CD4-positive, alpha-beta T cell treated with Interleukin-6 at 100 ng/mL for 8 hours (primary cell): ENCODE measurements around the gene ZC3HAV1.
"Not testable (repeated sequence)": the region's sequence is repeated elsewhere in the genome, so short reads cannot be mapped to it uniquely, and the experiment has no call there.

Experiments
- DNase-seq: peaks from one replicate; pipeline ENCODE4 v3.0.0-alpha.2; 2020; ENCODE audit warnings: mixed read lengths, low spot score

Gene ZC3HAV1

DNA sequence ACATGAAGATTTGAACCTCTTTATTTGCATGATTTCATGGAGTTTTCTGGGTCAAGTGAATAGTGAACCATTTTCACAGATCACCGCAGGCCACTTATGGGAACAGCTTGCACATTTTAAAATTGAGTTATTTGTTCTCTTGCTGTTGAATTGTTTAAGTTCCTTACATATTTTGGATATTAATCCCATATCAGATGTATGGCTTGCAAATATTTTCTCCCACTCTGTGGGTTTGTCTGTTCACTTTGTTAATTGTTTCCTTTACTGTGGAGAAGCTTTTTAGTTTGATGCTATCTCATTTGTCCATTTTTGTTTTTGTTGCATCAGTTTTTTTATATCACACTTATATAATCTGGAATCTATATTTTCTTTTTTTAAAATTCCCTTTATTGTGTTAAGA, 59.6 kb downstream of the ZC3HAV1 start:
- no peak for DNase-seq

DNA sequence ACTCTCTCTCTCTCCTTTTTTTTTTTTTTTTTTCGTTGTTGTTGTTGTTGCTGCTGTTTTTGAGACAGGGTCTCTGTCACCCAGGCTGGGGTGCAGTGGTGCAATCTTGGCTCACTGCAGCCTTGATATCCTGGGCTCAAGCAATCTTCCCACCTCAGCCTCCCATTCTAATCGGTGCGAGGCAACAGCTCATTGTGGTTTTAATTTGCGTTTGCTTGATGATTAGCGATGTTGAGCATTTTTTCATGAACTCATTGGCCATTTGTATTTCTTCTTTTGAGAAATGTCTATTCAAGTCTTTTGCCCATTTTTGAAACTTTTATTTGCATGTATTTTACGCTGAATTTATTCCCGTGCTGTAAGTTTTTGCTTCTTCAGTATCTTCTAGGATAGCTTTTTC, 60.4 kb downstream of the ZC3HAV1 start:
- DNase-seq: no peak

DNA sequence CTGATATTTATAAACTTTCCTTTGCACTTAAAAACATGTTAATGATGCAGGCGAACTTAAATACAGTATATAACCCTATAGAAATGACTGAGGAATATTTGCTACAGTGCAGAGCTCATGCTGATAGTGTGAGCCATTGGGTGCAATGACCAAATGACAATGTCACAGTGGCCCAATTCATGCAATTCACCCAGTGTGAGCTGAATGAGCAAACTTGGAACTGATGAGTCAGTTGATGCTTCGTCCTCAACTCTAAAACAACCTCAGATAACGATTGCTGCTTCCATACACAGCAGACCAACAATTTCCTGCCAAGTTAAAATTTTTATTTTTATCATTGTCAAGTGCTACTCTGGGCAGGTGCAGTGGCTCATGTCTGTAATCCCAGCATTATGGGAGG, 61.5 kb downstream of the ZC3HAV1 start:
- no peak for DNase-seq

DNA sequence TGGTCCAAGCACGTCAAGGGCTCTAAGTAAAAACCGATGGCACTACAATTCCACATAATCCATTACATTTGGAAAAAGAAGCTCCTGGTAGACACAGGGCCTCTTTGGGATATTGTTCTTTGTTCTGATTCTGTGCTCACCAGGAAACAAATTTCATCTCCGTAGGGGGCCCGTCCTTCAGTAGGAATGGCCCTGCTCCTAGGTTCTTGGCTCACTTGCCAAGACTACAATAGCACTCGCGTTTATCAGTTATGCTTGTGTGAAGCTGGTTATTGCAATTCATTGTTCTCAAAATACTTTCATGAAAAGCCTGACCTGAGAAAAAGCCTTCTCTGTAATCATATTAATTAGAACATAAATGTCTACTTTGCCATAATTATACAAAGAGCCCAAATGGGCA, 63.4 kb downstream of the ZC3HAV1 start:
- DNase-seq: no peak

DNA sequence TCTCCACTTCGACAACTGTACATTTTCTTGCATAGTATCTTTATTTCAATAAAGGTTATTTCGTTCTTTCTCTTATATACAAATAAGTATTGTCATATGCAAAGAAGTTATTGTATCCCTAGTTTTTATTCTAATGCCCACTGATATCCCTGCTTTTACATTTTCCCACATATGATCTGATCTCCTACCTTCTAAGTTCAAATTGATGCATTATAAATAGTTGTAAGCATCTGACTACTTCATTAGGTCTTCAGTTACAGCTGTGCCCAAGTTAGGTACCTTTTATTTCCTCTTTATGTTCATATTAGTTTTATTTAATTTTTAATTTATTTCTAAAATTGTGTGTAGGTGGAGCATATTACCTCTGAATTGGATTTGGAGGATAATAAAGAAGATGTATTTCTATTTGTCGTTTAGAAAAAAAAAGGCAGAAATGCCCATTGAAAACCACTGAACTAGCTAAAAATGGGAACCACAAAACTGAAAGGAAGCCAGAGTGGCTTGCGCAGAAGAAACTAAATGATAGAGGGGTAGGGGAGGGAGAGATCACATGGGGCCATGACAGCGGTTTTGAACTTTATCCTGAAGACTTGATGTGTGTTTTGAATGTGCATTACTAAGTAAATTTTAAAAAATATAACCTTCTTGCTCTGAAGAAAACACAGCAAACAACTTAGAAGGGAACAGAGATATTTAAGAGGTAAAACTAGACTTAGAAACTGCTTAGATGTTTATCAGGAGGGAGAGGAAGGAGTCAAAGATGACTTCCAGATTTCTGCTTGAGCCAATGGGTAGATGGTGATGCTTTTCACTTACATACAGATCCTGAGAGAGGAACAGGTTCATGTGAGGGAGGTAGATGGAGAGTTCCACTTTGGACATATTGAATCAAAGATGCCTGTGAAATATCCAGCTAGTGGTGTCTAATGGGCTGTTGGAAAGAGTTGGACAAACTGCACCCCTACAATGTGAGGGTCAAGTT, 64.4 kb downstream of the ZC3HAV1 start:
- peak; percentile 32 for DNase-seq

DNA sequence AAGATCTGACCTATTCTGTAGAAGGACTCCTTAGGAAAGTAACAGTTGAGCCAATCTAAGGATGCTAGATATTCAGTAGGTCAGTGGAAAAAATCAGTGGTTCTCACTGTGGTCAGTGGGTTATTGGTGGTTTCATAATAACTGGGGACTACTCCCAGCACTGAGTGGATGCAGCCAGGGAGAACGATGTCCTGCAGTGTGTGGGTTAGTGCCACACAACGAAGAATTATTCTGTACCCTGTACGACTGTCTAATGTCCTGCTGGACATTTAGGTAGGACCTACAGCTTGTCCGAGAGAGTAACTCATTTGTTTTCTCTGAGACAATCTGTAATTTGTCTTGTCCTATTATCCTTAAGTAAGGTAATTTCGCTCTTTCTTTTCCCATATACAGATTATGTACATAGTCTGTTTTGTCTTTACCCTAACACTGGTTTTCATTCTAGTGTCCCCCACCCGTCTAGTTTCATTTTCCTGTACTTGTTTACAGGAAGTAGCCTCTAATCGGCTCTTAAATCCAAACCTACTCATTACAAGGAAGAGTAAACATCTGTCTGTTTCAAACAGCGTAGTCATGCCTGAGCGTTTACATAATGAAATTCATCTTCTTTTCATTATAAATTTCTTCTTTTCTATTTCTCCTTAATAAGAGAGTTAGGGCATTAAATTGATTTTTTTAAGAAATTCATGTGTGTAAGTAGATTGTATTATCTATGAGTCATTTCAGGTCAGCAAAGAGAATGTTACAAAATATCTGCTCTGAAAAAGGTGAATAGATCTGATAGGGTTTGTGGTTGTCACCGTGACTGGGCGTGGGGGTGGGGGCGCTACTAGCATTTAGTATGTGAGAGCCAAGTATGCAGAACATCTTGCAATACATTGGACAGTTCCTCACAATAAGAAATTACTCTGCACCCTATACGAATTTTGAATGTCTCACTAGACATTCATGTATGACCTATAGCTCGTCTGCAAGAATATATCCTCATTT, 65.4 kb downstream of the ZC3HAV1 start:
- peak; percentile 60 for DNase-seq

DNA sequence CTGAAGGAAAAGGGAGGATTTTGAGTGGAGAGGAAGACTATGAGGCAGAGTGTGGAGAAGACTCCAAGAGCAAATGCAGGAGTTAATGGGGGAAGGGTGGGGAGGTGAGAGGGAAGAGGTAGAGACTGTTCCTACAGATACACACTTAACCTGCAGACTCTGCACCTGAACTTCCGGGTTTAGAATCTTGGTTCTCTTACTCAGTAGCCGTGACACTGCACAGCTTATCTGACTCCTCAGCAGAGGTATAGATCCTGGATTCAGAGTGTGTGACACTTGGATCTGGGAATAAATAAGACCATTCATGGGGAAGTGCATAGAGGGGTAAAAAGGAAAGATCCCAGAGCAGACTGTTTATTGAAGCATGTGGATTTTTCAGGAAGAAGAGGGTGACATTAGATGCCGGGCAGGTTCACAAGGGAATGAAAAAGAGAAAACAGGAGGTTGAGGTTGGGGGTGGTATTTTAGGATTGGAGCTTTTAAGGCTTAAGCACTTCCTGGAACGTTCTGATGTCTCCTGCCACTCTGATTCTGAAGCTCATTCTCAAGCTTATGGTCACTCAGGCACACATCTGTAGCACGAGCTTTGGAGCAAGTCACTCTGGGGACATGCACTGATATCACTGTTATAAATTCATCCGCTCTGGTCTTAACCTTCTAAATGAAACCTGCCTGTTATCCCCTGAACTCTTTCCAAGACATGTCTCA, 68.0 kb downstream of the ZC3HAV1 start:
- no peak for DNase-seq

DNA sequence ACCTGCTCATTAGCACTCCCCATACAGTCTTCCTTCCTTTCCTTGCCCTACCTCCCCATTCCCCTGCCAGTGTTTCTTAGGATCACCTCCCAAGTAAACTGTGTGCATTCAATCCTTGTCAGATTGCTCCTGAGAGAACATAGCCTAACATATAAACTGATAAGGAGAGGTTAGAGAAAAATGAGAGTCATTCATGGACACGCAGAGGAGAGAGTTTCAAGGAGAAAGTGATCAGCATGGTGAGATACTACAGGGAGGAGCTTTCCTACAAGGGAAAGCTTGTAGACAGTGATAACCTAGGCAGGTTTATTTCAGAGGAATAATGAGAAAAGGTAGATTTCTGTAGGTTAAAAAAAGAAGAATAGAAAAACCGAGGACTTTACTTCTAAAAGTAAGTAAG, 70.8 kb downstream of the ZC3HAV1 start:
- DNase-seq: no peak

DNA sequence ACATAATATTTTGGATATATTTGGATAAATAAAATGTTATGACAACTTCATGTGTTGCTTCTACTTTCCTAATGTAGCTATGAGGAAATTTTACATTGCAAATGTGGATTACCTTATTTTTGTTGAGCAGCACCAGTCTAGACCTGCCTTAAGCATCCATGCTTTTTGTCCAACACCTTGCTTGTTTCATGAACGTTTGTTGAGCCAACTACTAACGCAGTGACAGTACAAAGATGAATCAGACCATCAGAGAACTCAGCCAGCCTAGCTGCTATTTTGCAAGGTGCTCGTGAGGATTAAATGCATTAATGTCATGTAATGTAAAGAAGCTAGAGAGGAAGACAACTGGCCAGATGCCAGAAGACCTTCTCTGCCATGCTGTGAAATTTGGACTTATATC, 72.6 kb downstream of the ZC3HAV1 start:
- no peak for DNase-seq

DNA sequence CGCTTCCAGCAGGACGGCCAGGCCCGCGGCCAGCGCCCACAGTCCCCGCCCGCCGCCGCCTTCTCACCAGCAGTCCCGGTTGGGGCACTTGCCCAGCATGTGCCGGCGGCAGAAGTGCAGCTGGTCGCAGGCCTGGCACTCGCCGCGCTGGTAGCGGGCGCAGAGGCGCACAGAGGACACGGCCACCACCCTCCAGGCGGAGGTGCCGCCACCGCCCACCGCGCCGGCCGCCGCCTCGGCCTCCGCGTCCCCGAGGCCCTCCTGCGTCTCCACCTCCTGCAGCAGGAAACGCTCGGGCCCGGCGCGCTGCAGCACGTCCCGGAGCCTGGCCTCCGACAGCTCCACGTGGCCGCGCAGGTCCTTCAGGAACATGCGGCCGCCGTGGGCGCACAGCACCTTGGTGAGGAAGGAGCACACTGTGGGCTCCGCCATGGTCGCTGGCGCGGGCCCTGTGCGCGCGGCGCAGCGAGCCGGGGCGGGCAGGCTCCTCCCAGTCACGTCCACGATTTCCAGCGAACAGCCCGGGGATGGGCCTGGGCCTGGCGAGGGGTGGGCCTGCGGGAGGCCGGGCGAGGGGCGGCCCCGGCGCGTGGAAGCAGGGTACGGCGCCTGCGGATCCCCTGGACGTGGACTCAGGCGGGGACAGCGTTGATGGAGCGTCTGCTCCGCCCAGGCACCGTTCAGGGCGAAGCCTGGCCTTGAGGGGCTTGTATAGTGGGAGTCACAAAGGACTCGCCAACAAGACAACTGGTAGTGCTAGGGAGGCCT, 73.8 kb downstream of the ZC3HAV1 start, which contains the start of gene ZC3HAV1L:
TSS of gene ZC3HAV1L (minus strand) at position 457 of the 768 bp plus-strand sequence. CDS start at position 432, 25 bp downstream.
- DNase-seq: peak; percentile 9

DNA sequence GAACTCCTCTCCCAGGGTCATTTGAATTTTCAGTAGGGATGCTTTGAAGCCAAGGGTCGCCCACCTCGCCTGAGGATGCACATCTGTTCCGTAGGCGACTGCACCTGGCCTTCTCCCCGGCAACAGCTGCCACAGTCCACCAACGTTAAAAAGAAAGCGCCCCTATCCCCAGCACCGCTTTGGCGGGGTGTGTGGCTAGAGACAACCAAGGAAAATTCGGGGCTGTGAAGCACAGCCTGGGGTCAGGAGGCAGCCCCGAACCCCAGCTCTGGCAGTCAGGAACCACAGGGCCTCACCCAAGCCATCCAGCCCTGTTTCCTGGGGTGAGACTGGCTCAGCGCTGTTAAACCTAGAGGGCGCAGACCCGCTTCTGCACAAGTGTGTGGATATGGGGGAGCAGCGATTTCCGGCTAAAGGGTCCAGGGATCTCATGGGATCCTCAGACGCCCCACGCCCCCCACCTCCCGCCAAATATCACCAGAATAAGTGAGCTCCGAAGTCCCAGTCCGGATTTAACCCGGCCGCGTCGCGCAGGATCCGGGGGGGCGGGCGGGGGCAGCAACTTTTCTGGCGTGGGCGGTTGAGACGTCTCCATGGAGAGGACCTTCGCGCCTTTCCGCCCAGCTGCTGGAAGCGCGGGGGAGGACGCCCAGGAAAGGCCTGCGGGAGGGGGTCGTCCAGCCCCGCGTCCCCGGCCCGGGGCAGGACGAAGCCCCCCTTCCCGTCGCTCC, 74.5 kb downstream of the ZC3HAV1 start:
- no peak for DNase-seq

DNA sequence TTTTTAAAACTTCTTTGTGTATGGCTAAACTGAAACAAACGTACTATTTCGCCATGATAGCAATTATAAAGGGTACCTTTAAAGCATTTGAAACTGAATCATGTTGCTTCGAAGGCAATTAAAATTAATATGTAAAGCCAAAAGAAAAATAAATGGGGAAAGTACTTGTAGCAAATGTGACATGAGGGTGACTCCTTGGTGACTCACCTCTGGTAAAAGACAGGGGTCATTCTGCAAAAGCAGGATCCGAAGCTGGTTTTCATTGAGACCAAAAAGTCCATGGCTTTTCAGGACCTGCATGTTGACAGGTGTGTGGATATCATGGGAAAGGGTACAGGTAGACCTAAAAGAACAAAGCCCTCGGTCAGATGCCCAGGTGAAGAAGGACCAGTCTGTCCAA, 75.2 kb downstream of the ZC3HAV1 start:
- no peak for DNase-seq

DNA sequence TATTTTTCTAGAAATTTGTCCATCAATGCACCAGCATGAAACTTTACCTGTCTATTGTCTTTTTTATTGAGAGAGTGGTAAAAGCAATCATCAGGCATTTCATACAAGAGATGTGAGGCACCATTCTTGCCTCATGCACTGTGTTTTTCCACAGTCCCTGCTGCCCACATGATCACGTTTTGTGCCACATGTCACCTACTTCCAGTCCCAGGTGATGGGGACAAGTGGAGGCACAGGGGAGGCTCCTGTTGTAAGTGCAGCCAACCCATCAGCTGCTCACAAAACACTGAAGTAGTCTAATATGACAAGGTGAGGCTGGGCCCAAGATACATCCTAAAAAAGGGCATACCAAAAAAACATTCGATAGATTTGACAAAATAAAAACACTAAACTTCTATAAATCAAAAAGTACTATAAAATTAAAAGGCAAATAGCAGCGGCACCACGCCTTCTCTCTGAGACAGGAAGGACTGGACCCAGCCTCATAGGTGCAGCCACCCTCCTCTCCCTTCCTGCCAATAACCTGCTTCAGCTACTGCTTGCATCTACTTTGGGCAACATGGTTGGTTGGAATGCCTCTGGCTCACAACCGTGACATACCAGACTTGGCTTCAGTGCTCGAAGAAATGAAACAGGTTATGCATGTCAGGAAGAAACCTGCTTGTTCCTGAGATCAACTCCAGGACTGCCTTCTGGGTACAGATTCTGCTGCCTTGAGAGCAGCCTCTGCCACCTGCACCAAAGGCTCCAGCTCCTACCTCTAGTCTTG, 76.0 kb downstream of the ZC3HAV1 start:
- DNase-seq: no peak

DNA sequence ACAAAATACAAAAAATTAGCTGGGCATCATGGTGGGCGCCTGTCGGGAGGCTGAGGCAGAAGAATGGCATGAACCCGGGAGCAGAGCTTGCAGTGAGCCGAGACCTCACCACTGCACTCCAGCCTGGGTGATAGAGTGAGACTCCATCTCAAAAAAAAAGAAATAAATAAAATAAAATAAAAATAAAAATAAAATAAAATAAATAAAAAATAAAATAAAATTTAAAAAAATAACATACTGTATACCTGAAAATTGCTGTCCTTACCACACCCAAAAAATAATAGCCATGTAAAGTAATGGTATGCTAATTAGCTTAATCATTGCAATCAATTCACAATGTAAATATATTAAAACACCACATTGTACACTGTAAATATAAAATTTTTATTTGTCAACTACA, 77.0 kb downstream of the ZC3HAV1 start:
- DNase-seq: no peak

DNA sequence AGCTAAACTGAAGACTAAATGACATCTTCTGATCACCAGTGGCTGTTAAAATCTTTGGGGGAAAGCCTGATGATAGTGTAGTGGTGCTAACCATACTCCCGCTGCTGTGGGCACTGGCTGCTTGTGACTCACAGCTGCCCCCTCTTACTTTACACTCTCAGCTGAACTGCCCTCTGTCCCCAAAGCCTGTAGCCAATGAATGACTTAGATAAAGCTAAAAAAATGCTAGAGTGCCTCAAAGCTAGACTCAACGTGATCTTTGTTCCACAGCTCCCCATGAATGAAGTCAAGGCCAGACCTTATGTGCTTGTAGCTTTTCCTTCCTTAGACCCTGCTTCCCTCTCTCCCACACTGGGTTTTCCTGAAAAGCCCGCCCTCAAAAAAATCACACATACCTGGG, 80.2 kb downstream of the ZC3HAV1 start:
- DNase-seq: no peak

DNA sequence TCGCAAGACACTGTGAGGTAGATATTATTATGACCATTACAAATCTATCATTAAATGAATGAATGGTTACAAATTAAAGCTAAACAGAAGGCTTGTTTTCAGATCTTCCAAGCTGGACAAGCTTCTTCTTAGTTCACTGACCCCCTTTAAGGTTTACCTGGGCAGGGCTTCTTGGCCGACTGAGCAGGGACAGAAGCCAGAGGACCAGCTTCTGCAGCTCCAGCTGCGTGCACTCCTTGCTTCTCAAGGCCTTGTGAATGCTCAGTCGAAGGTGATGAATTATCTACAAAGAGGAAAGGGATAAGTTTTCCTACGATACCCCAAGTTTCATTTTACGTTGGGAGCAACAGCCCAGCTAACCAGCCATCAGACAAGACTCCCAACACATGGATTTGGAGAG, 83.0 kb downstream of the ZC3HAV1 start:
- no peak for DNase-seq

DNA sequence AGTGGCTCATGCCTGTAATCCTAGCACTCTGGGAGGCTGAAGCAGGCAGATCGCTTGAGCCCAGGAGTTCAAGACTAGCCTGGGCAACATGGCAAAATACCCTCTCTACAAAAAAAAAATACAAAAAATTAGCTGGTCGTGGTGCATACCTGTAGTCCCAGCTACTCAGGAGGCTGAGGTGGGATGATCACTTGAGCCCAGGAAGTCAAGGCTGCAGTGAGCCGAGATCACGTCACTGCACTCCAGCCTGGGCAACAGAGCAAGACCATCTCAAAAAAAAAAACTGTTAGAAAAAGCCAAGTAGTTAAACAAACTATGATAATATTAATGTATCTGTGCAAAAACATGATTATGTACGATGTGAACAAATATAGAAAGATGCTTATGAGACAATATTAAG, 83.7 kb downstream of the ZC3HAV1 start:
- not testable (repeated sequence) for DNase-seq

DNA sequence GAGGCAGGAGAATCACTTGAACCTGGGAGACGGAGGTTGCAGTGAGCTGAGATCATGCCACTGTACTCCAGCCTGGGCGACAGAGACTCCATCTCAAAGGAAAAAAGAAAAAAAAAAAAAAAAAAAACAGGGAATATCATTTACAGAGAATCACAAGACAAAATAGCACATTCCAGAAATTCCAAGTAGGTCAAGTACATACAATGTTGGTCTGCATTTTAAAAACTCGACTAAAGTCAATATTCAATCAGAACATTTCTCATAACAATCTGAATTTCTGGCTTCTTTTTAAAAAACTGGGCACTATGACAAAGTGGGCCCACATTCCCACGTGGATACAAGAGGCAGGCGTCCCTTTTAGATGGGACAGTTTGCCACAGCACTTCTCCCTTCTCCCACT, 86.4 kb downstream of the ZC3HAV1 start:
- no peak for DNase-seq

DNA sequence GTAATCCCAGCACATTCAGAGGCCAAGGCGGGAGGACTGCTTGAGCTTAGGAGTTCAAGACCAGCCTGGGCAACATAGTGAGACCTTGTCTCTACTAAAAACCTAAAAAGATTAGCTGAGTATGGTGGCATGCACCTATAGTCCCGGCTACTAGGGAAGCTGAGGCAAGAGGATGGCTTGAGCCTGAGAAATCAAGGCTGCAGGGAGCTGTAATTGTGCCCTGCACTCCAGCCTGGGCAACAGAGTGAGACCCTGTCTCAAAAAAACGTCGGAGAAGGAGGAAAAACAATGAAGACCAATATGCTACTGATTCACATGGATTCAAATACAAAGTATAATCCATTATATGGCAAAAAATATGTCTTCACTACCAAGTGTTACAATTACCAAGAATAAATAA, 87.2 kb downstream of the ZC3HAV1 start:
- no peak for DNase-seq

DNA sequence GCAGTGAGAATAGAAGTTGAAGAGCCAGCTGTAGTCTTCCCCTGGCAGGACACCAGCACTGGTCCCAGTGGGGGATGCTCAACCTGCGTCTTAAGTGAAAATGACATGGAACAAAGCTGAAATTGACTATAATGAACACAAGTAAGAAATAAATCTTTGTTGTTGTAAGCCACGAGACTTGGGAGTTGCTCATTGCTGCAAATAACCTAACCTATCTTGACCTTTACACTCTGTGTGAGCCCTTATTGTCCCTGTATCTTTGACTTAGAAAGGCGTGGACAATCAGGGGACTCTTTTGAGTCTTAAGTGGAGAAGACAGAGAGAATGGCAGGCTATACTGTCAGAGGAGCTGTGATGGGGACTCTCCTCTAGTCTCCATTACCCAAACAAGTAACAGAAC, 90.6 kb downstream of the ZC3HAV1 start:
- DNase-seq: no peak
